HepG2 (cell line): ENCODE data around the gene ACOT2. TPM values are rescaled to one million over a fixed set of nuclear protein-coding genes. Genes with fewer than 3 reads are reported as not detected.

ENCODE experiments used
- ATAC-seq: fragments of 200-7000 bp; cut with Tn5 transposase; 3 replicates; pipeline ENCODE4 v1.9.1; 2020; ENCODE audit warnings: mild to moderate bottlenecking, moderate library complexity
- BruUV-seq: library from RNA; stranded (reverse); fragments of 400-500 nt; replicated peaks from 2 replicates; lab custom pipeline; 2021; lab: Mats Ljungman, UMichigan
- CTCF ChIA-PET: fragments of 300-600 bp; formaldehyde crosslinking; extraction: SDS; loops from one replicate; lab custom pipeline; 2021; ENCODE audit warnings: low total read pairs, inconsistent platforms, low intra/inter-chr PET ratio; lab: Yijun Ruan, JAX
- POLR2A ChIA-PET: fragments of 350-600 bp; sonication (Branson Sonifier 250); formaldehyde crosslinking; loops from one replicate; lab custom pipeline; 2020; ENCODE audit warnings: antibody characterized with exemption, inconsistent platforms; lab: Yijun Ruan, JAX
- DNase-seq: peaks from one replicate; pipeline ENCODE4 v3.0.0-alpha.2; 2015; ENCODE audit warnings: low spot score
- FAIRE-seq: peaks from 3 replicates; lab custom pipeline; 2011; peaks lifted over from hg19 to GRCh38; lab: Jason Lieb, UNC
- H2AFZ ChIP-seq: one replicate; pipeline ENCODE4 v1.6.1; 2011; ENCODE audit warnings: low read length, inconsistent platforms
- H3K27ac ChIP-seq: fragments of 300-600 bp; 3 replicates; pipeline ENCODE4 v1.8.0; 2011; ENCODE audit warnings: mixed run types, mild to moderate bottlenecking, mixed read lengths, low read length, inconsistent platforms; ENCODE audit not compliant: insufficient read depth; ENCODE audit errors: extremely low read length
- H3K27me3 ChIP-seq, 2 experiments: fragments of 200-600 bp in 1 of 2; 2 replicates in 1 of 2; 3 replicates in 1 of 2; pipeline versions ENCODE4 v1.6.0 to v1.8.0; 2011; ENCODE audit warnings: low read length in 2 of 2, mild to moderate bottlenecking in 2 of 2, moderate library complexity in 2 of 2, inconsistent platforms in 1 of 2; ENCODE audit not compliant: insufficient read depth in 2 of 2, control insufficient read depth in 1 of 2
- H3K36me3 ChIP-seq, 2 experiments: fragments of 200-600 bp in 1 of 2; replicated peaks in 1 of 2; 2 replicates in 1 of 2; 3 replicates in 1 of 2; pipeline versions ENCODE4 v1.5.1 to v1.8.0; 2011; ENCODE audit warnings: low read length in 2 of 2, inconsistent platforms in 1 of 2; ENCODE audit not compliant: insufficient read depth in 2 of 2, control insufficient read depth in 1 of 2
- H3K4me1 ChIP-seq: 2 replicates; pipeline ENCODE4 v1.5.1; 2012; ENCODE audit warnings: low read length, inconsistent platforms; ENCODE audit not compliant: insufficient read depth
- H3K4me2 ChIP-seq: 2 replicates; pipeline ENCODE4 v1.6.0; 2011; ENCODE audit warnings: low read depth, low read length, inconsistent platforms
- H3K4me3 ChIP-seq, 3 experiments: fragments of 200-600 bp in 1 of 3; sonication (generic), shearing (Covaris generic) in 1 of 3; replicated peaks in 1 of 3; 2 replicates each; pipeline ENCODE4 v1.5.1; 2011 to 2016; ENCODE audit warnings: low read length in 3 of 3, inconsistent platforms in 2 of 3, low read depth in 2 of 3, mild to moderate bottlenecking in 2 of 3, control low read depth in 1 of 3, mixed read lengths in 1 of 3; ENCODE audit not compliant: insufficient read depth in 1 of 3
- H3K79me2 ChIP-seq: one replicate; pipeline ENCODE4 v1.6.1; 2011; ENCODE audit warnings: low read length, inconsistent platforms; ENCODE audit not compliant: insufficient read depth
- H3K9ac ChIP-seq: 2 replicates; pipeline ENCODE4 v1.6.0; 2011; ENCODE audit warnings: mild to moderate bottlenecking, low read depth, low read length, inconsistent platforms; ENCODE audit not compliant: insufficient read depth
- H3K9me3 ChIP-seq: 2 replicates; pipeline ENCODE4 v1.5.1; 2012; ENCODE audit warnings: mild to moderate bottlenecking, low read length
- H4K20me1 ChIP-seq: 2 replicates; pipeline ENCODE4 v1.6.0; 2011; ENCODE audit warnings: inconsistent platforms, mild to moderate bottlenecking, low read length, moderate library complexity; ENCODE audit not compliant: insufficient read depth
- ASH2L ChIP-seq: fragments of 300-600, 200-600 bp; sonication (generic); IDR thresholded peaks from 2 replicates; pipeline ENCODE4 v1.7.0; 2017; ENCODE audit warnings: low read depth, mild to moderate bottlenecking, moderate library complexity, mixed read lengths, low read length; ENCODE audit not compliant: insufficient read length
- FOXA3 ChIP-seq: IDR thresholded peaks from 2 replicates; pipeline ENCODE4 v1.6.1; 2016; ENCODE audit warnings: missing genetic modification reagents, missing compliant biosample characterization
- LCORL ChIP-seq, 2 experiments: fragments of 450-650 bp in 1 of 2; sonication (generic) in 1 of 2; formaldehyde crosslinking in 1 of 2; IDR thresholded peaks; 2 replicates each; pipeline versions ENCODE4 v1.5.0 to v1.6.1; 2017 to 2020; ENCODE audit warnings: antibody characterized with exemption in 1 of 2, missing genetic modification reagents in 1 of 2
- MIER2 ChIP-seq: IDR thresholded peaks from 2 replicates; pipeline ENCODE4 v1.6.1; 2016; ENCODE audit warnings: missing biosample characterization, missing genetic modification reagents
- NFKB2 ChIP-seq: sonication (generic); formaldehyde crosslinking; IDR thresholded peaks from 2 replicates; pipeline ENCODE4 v1.4.0; 2020; ENCODE audit warnings: missing genetic modification reagents, borderline replicate concordance
- ZNF296 ChIP-seq: sonication (generic); formaldehyde crosslinking; conservative IDR thresholded peaks from 2 replicates; pipeline ENCODE4 v1.5.0; 2020; ENCODE audit warnings: mild to moderate bottlenecking, missing genetic modification reagents
- ZNF556 ChIP-seq: sonication (generic); formaldehyde crosslinking; IDR thresholded peaks from 2 replicates; pipeline ENCODE4 v1.4.0; 2020; ENCODE audit warnings: mild to moderate bottlenecking, missing genetic modification reagents, borderline replicate concordance
- WGBS: methylation state at CpG from one replicate; pipeline ENCODE4 v1.1.6; 2017; ENCODE audit warnings: low lambda C conversion rate; 5-methylcytosine and 5-hydroxymethylcytosine counted together
- in situ Hi-C: cut with HindIII; loops from 2 replicates; pipeline ENCODE4 v1.10.0; 2017; ENCODE audit warnings: low pct_unique_long_range_greater_than_20kb; ENCODE audit not compliant: extremely low pct_ligation_motif_present
- intact Hi-C: fragments of 100-400 bp; cut with micrococcal nuclease; formaldehyde crosslinking; loops from one replicate; pipeline ENCODE4 v1.10.0; 2022; ENCODE audit not compliant: unreplicated experiment
- polyA plus RNA-seq, 8 experiments: library from polyadenylated mRNA; depleted of rRNA in 3 of 8; stranded (reverse) in 7 of 8; unstranded in 1 of 8; fragments of >200 nt; fragmentation: Illumina TruSeq in 4 of 8; extraction: Trizol in 4 of 8; gene quantifications; 2 replicates each; pipeline versions ENCODE4 v1.2.1 to v1.2.3, GENCODE V29; 2011 to 2016; ENCODE audit warnings: low read depth in 4 of 8, missing spikeins in 1 of 8, mixed read lengths in 1 of 8; ENCODE audit not compliant: insufficient read depth in 1 of 8
- total RNA-seq, 5 experiments: library from RNA; depleted of rRNA; stranded (reverse); fragments of >200 nt; fragmentation: Illumina TruSeq; extraction: Trizol; gene quantifications; 2 replicates each; pipeline ENCODE4 v1.2.3, GENCODE V29; 2016; ENCODE audit warnings: low read depth in 1 of 5
- TF ChIP-seq, protein P1 (sequence below): sonication (generic); formaldehyde crosslinking; IDR thresholded peaks from 2 replicates; pipeline ENCODE4 v1.4.0; 2020; ENCODE audit warnings: missing genetic modification reagents
- TF ChIP-seq, protein P2 (sequence below): sonication (generic); formaldehyde crosslinking; IDR thresholded peaks from 2 replicates; pipeline ENCODE4 v1.4.0; 2020; ENCODE audit warnings: missing genetic modification reagents, mild to moderate bottlenecking, borderline replicate concordance
- TF ChIP-seq, protein P3 (sequence below): sonication (generic); formaldehyde crosslinking; IDR thresholded peaks from 2 replicates; pipeline ENCODE4 v1.8.0; 2022; ENCODE audit warnings: mild to moderate bottlenecking, missing genetic modification reagents, borderline replicate concordance
- TF ChIP-seq, protein P4 (sequence below): sonication (generic); formaldehyde crosslinking; IDR thresholded peaks from 2 replicates; pipeline ENCODE4 v1.9.0; 2022; ENCODE audit warnings: missing genetic modification reagents, mild to moderate bottlenecking, borderline replicate concordance
- TF ChIP-seq, protein P5 (sequence below): sonication (generic); formaldehyde crosslinking; IDR thresholded peaks from 2 replicates; pipeline ENCODE4 v1.8.1; 2023; ENCODE audit warnings: mild to moderate bottlenecking, moderate library complexity, missing genetic modification reagents
- TF ChIP-seq, protein P6 (sequence below): sonication (generic); formaldehyde crosslinking; IDR thresholded peaks from 2 replicates; pipeline ENCODE4 v1.4.0; 2020; ENCODE audit warnings: missing genetic modification reagents

Gene ACOT2
- total and polyA plus RNA-seq, 2 of the 13 experiments (the other 11 are each of a cell fraction or from before 2014, with no cell fraction given) = 60.0 to 110 TPM

DNA sequence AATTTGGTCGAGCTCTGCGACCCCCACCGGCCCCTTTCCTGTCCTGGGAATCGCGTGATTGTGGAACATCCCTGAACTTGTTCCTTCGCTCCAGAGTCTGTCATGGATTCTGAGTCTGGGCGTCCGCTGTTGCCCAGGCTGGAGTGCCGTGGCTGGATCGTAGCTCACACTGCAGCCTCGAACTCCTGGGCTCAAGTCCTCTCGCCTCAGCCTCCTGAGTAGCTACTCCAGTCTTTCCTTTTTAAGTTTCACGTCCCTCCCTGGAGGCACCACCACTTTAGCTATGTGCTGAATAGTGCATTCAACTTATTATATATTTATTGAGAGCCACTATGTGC, 44.0 kb downstream of the ACOT2 start:
- FAIRE-seq (no peak), DNase-seq (no peak), ATAC-seq (peak; percentile 42)
- no peak overlapping the region for H2AFZ ChIP-seq
- H3K4me3 ChIP-seq = peak overlapping the region; percentile 61 to 78 (median 67); a peak in 5 of 6 replicates
- ChIA-PET CTCF (no interaction called here), POLR2A (interaction anchor here (0.9 to 3.1 kb wide), 6 partner anchors 11 to 239 kb away, joined by 3 to 28 read pairs (median 5); partner anchors contain the start of genes ACOT1, ACOT2, PTGR2 and RIOX1)
- BruUV-seq = no TSS peak
- no peaks in the 10 kb centered on the region for H3K27me3 ChIP-seq
- intact Hi-C loops = no loop called here
- in situ Hi-C loops = no loop called here
- no peaks in the 10 kb centered on the region for H4K20me1 ChIP-seq
- no peaks in the 10 kb centered on the region for H3K9me3 ChIP-seq
- no peaks in the 10 kb centered on the region for H3K36me3 ChIP-seq
- H3K27ac ChIP-seq = peak overlapping the region; percentile 70
- H3K9ac ChIP-seq = peak overlapping the region; percentile 57
- H3K4me1 ChIP-seq = peaks cover 57% of the 10 kb centered on the region
- no peaks in the 10 kb centered on the region for H3K79me2 ChIP-seq
- 2% methylated on average over 5 of the region's 13 CpGs for WGBS
- H3K4me2 ChIP-seq = peak overlapping the region; percentile 74
- TF ChIP-seq, protein P1, sequence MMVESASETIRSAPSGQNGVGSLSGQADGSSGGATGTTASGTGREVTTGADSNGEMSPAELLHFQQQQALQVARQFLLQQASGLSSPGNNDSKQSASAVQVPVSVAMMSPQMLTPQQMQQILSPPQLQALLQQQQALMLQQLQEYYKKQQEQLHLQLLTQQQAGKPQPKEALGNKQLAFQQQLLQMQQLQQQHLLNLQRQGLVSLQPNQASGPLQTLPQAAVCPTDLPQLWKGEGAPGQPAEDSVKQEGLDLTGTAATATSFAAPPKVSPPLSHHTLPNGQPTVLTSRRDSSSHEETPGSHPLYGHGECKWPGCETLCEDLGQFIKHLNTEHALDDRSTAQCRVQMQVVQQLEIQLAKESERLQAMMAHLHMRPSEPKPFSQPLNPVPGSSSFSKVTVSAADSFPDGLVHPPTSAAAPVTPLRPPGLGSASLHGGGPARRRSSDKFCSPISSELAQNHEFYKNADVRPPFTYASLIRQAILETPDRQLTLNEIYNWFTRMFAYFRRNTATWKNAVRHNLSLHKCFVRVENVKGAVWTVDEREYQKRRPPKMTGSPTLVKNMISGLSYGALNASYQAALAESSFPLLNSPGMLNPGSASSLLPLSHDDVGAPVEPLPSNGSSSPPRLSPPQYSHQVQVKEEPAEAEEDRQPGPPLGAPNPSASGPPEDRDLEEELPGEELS (CRISPR knock-in tag) = peak; percentile 9; the same call in 1 of the 2 replicates
- TF ChIP-seq ASH2L = peak; percentile 7
- 0 out of 2 replicates have a peak, but pooled peaks have one; percentile 4 for TF ChIP-seq ZNF556
- TF ChIP-seq, protein P2, sequence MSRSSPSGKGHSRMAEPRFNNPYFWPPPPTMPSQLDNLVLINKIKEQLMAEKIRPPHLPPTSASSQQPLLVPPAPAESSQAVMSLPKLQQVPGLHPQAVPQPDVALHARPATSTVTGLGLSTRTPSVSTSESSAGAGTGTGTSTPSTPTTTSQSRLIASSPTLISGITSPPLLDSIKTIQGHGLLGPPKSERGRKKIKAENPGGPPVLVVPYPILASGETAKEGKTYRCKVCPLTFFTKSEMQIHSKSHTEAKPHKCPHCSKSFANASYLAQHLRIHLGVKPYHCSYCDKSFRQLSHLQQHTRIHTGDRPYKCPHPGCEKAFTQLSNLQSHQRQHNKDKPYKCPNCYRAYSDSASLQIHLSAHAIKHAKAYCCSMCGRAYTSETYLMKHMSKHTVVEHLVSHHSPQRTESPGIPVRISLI (CRISPR knock-in tag) = 0 out of 2 replicates have a peak, but pooled peaks have one; percentile 7
- no peak for TF ChIP-seq LCORL (IDR thresholded peaks at IDR 0.05)
- 0 out of 2 replicates have a peak, but pooled peaks have one; percentile 23 for TF ChIP-seq LCORL (CRISPR knock-in tag; IDR thresholded peaks at IDR 0.05)
- TF ChIP-seq, protein P3, sequence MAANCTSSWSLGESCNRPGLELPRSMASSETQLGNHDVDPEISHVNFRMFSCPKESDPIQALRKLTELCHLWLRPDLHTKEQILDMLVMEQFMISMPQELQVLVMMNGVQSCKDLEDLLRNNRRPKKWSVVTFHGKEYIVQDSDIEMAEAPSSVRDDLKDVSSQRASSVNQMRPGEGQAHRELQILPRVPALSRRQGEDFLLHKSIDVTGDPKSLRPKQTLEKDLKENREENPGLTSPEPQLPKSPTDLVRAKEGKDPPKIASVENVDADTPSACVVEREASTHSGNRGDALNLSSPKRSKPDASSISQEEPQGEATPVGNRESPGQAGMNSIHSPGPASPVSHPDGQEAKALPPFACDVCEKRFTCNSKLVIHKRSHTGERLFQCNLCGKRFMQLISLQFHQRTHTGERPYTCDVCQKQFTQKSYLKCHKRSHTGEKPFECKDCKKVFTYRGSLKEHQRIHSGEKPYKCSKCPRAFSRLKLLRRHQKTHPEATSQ (CRISPR knock-in tag) = no peak
- TF ChIP-seq, protein P4, sequence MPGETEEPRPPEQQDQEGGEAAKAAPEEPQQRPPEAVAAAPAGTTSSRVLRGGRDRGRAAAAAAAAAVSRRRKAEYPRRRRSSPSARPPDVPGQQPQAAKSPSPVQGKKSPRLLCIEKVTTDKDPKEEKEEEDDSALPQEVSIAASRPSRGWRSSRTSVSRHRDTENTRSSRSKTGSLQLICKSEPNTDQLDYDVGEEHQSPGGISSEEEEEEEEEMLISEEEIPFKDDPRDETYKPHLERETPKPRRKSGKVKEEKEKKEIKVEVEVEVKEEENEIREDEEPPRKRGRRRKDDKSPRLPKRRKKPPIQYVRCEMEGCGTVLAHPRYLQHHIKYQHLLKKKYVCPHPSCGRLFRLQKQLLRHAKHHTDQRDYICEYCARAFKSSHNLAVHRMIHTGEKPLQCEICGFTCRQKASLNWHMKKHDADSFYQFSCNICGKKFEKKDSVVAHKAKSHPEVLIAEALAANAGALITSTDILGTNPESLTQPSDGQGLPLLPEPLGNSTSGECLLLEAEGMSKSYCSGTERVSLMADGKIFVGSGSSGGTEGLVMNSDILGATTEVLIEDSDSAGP (CRISPR knock-in tag) = 0 out of 2 replicates have a peak, but pooled peaks have one; percentile 0
- no peak for TF ChIP-seq MIER2 (CRISPR knock-in tag)
- TF ChIP-seq, protein P5, sequence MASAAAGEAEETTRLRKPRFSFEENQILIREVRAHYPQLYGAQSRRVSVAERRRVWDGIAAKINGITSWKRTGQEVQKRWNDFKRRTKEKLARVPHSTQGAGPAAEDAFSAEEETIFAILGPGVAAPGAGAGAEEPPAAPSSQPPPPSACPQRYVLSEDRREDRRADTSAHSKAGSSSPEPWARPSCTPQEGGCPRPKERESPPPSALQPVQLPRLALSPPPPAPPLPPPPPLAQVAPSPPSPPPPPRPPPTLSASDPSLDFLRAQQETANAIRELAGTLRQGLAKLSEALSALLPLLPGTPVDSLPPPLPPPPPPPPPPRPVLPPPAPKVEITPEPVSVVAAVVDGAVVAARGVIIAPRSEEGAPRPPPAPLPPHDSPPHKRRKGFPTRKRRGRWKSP (CRISPR knock-in tag) = 0 out of 2 replicates have a peak, but pooled peaks have one; percentile 17
- 0 out of 2 replicates have a peak, but pooled peaks have one; percentile 14 for TF ChIP-seq ZNF296 (CRISPR knock-in tag)
- TF ChIP-seq, protein P6, sequence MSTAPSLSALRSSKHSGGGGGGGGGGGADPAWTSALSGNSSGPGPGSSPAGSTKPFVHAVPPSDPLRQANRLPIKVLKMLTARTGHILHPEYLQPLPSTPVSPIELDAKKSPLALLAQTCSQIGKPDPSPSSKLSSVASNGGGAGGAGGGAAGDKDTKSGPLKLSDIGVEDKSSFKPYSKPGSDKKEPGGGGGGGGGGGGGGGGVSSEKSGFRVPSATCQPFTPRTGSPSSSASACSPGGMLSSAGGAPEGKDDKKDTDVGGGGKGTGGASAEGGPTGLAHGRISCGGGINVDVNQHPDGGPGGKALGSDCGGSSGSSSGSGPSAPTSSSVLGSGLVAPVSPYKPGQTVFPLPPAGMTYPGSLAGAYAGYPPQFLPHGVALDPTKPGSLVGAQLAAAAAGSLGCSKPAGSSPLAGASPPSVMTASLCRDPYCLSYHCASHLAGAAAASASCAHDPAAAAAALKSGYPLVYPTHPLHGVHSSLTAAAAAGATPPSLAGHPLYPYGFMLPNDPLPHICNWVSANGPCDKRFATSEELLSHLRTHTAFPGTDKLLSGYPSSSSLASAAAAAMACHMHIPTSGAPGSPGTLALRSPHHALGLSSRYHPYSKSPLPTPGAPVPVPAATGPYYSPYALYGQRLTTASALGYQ (CRISPR knock-in tag) = no peak
- 0 out of 2 replicates have a peak, but pooled peaks have one; percentile 8 for TF ChIP-seq NFKB2
- no peak for TF ChIP-seq FOXA3 (CRISPR knock-in tag)
